PC-3 (cell line): ENCODE data around the gene SFXN2. TPM values are rescaled to one million over a fixed set of nuclear protein-coding genes. Genes with fewer than 3 reads are reported as not detected.

Experiments
- ATAC-seq: fragments of 200-7000 bp; cut with Tn5 transposase; 2 replicates; pipeline ENCODE4 v1.9.1; 2020; ENCODE audit warnings: mild to moderate bottlenecking, moderate library complexity
- BruUV-seq: library from RNA; stranded (reverse); fragments of 400-500 nt; replicated peaks from 2 replicates; lab custom pipeline; 2021; lab: Mats Ljungman, UMichigan
- CTCF ChIA-PET: fragments of 300-600 bp; sonication (Branson Sonifier 250); formaldehyde crosslinking; loops from one replicate; lab custom pipeline; 2022; ENCODE audit warnings: antibody characterized with exemption; lab: Charles Lee
- POLR2A ChIA-PET: fragments of 300-600 bp; sonication (Branson Sonifier 250); formaldehyde crosslinking; loops from one replicate; lab custom pipeline; 2022; ENCODE audit warnings: antibody characterized with exemption; ENCODE audit not compliant: unreplicated experiment; lab: Charles Lee
- DNase-seq: peaks from one replicate; pipeline ENCODE4 v3.0.0-alpha.2; 2015
- H2AFZ ChIP-seq: fragments of 300-600 bp; sonication (generic); 2 replicates; pipeline ENCODE4 v1.6.0; 2016; ENCODE audit warnings: antibody characterized with exemption, low read length
- H3F3A ChIP-seq: fragments of 300-600 bp; sonication (generic); one replicate; pipeline ENCODE4 v1.6.0; 2017; ENCODE audit warnings: antibody characterized with exemption, low read length, control low read depth, mild to moderate bottlenecking; ENCODE audit not compliant: unreplicated experiment
- H3K27ac ChIP-seq: fragments of 300-600 bp; sonication (generic); 2 replicates; pipeline ENCODE4 v1.5.1; 2016; ENCODE audit warnings: mild to moderate bottlenecking, low read length
- H3K27me3 ChIP-seq: fragments of 300-600 bp; sonication (generic); 2 replicates; pipeline ENCODE4 v1.6.1; 2016; ENCODE audit warnings: low read length, mixed read lengths
- H3K36me3 ChIP-seq: fragments of 300-600 bp; sonication (generic); 2 replicates; pipeline ENCODE4 v1.6.1; 2016; ENCODE audit warnings: low read depth, mixed run types, low read length, mixed read lengths
- H3K4me1 ChIP-seq: fragments of 300-600 bp; sonication (generic); 2 replicates; pipeline ENCODE4 v1.5.1; 2016; ENCODE audit warnings: low read length; ENCODE audit not compliant: insufficient read depth
- H3K4me2 ChIP-seq: fragments of 300-600 bp; sonication (generic); 2 replicates; pipeline ENCODE4 v1.6.0; 2016; ENCODE audit warnings: low read length
- H3K4me3 ChIP-seq: fragments of 300-600 bp; sonication (generic); 2 replicates; pipeline ENCODE4 v1.5.1; 2016; ENCODE audit warnings: mild to moderate bottlenecking, low read length, mixed read lengths
- H3K79me2 ChIP-seq: fragments of 300-600 bp; sonication (generic); 2 replicates; pipeline ENCODE4 v1.6.1; 2017; ENCODE audit warnings: low read length, mixed read lengths
- H3K9ac ChIP-seq: fragments of 300-600 bp; sonication (generic); 2 replicates; pipeline ENCODE4 v1.6.0; 2016; ENCODE audit warnings: mild to moderate bottlenecking, low read length
- H3K9me2 ChIP-seq: fragments of 300-600 bp; sonication (generic); replicated peaks from 2 replicates; pipeline ENCODE4 v1.6.1; 2016; ENCODE audit warnings: mixed run types, low read length, mixed read lengths
- H3K9me3 ChIP-seq: fragments of 300-600 bp; sonication (generic); 2 replicates; pipeline ENCODE4 v1.6.1; 2016; ENCODE audit warnings: low read length, mixed read lengths
- H4K20me1 ChIP-seq: fragments of 300-600 bp; sonication (generic); 2 replicates; pipeline ENCODE4 v1.6.1; 2016; ENCODE audit warnings: low read length, mixed read lengths
- EZH2 ChIP-seq: fragments of 300-600 bp; sonication (generic); IDR thresholded peaks from one replicate; pipeline ENCODE4 v1.6.1; 2017; ENCODE audit warnings: antibody characterized with exemption, mild to moderate bottlenecking, low read length; ENCODE audit not compliant: unreplicated experiment
- EZH2phosphoT487 ChIP-seq: fragments of 300-600 bp; sonication (generic); IDR thresholded peaks from 2 replicates; pipeline ENCODE4 v1.6.1; 2018; ENCODE audit warnings: mild to moderate bottlenecking, antibody characterized with exemption, low read length, borderline replicate concordance
- intact Hi-C: fragments of 100-400 bp; cut with micrococcal nuclease; formaldehyde crosslinking; loops from 2 replicates; pipeline ENCODE4 v1.9.0; 2023
- total RNA-seq: library from RNA; depleted of rRNA; stranded (reverse); fragments of >200 nt; gene quantifications from 2 replicates; pipeline ENCODE4 v1.2.3, GENCODE V29; 2014
- TF ChIP-seq, protein P1 (sequence below): fragments of 300-600 bp; sonication (generic); conservative IDR thresholded peaks from 2 replicates; pipeline ENCODE4 v1.5.1; 2017; ENCODE audit warnings: antibody characterized with exemption, low read depth, mild to moderate bottlenecking, low read length

The SFXN2 gene
- total RNA-seq, 1 experiment from 2014 or later = 10.3 TPM

DNA sequence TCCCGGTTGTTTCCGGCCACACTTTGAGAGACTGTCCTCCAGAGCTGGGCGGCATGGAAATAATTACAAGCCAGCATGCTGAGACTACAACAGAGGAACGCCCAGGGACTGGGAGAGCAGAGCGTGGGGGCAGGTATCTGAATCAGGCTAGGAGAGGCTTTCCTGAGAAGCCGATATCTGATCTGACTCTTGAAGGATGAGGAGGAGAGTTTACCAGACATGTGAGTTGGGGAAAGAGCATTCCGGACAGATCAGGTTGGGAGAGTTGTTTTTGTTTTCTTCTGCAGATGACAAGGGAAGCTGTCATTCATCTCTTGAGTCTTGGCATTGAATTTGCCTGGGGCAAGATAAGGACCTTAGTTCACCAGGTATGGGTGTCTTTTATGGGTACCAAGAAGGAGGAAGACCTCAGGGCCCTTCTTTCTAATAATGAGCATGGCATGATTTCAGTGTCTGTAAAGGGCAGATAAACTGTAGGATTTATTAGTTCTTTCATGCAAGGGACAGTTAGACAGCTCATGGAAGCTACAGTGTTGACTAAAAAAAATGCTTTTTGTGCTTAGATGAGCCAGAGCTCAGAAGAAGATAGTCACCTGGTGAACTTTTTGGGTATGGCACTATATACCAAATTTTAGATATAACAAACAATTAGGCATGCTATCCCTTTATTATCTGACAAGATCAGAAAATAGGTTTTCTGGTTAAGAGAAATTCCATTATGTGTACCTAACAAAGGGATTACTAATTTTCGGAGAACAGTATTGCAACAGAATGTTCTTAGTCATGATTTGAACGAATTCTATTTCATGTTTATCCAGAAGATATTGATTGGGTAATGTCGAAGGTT, 65.5 kb downstream of the SFXN2 start:
- H3K27me3 ChIP-seq = no peaks in the 10 kb centered on the region
- intact Hi-C loops = no loop called here
- BruUV-seq = no TSS peak
- ATAC-seq = no peak
- ChIA-PET CTCF (no interaction called here), POLR2A (no interaction called here)
- TF ChIP-seq EZH2phosphoT487 (no peak), EZH2 (no peak)
- TF ChIP-seq, protein P1, sequence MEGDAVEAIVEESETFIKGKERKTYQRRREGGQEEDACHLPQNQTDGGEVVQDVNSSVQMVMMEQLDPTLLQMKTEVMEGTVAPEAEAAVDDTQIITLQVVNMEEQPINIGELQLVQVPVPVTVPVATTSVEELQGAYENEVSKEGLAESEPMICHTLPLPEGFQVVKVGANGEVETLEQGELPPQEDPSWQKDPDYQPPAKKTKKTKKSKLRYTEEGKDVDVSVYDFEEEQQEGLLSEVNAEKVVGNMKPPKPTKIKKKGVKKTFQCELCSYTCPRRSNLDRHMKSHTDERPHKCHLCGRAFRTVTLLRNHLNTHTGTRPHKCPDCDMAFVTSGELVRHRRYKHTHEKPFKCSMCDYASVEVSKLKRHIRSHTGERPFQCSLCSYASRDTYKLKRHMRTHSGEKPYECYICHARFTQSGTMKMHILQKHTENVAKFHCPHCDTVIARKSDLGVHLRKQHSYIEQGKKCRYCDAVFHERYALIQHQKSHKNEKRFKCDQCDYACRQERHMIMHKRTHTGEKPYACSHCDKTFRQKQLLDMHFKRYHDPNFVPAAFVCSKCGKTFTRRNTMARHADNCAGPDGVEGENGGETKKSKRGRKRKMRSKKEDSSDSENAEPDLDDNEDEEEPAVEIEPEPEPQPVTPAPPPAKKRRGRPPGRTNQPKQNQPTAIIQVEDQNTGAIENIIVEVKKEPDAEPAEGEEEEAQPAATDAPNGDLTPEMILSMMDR = 0 out of 2 replicates have a peak, but pooled peaks have one; percentile 17
- H3K9ac ChIP-seq = no peak overlapping the region
- no peaks in the 10 kb centered on the region for H3K36me3 ChIP-seq
- no peaks in the 10 kb centered on the region for H3K9me2 ChIP-seq
- H4K20me1 ChIP-seq = no peaks in the 10 kb centered on the region
- H3K79me2 ChIP-seq = no peaks in the 10 kb centered on the region; the same call in 1 of the 2 replicates
- peak overlapping the region; percentile 36 for H3K27ac ChIP-seq
- DNase-seq = peak; percentile 58
- no peaks in the 10 kb centered on the region for H3F3A ChIP-seq
- no peak overlapping the region for H3K4me2 ChIP-seq
- H3K9me3 ChIP-seq = no peaks in the 10 kb centered on the region
- peaks cover 17% of the 10 kb centered on the region; the same call in 1 of the 2 replicates for H3K4me1 ChIP-seq
- H3K4me3 ChIP-seq = no peak overlapping the region
- no peak overlapping the region for H2AFZ ChIP-seq

DNA sequence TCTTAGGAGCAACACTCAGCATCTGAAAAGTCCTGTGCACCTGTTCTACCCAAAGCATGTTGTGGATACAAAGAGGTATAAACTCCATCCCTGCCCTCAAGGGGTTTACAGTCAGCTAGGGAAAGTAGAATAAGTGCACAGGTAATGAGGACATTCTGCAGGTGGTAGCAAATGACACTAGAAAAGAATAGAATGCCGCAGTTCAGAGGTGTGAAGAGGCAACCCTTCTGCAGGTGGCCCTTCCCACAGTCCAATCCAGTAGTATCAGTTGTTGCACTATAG, 66.0 kb downstream of the SFXN2 start:
- POLR2A ChIA-PET = no interaction called here
- intact Hi-C loops = no loop called here
- Histone ChIP-seq H3K9me3 (no peaks in the 10 kb centered on the region), H3K9ac (no peak overlapping the region), H3K4me1 (peaks cover 17% of the 10 kb centered on the region; the same call in 1 of the 2 replicates), H3K27me3 (no peaks in the 10 kb centered on the region), H3K9me2 (no peaks in the 10 kb centered on the region), H3K79me2 (no peaks in the 10 kb centered on the region; the same call in 1 of the 2 replicates), H3K27ac (no peak overlapping the region), H4K20me1 (no peaks in the 10 kb centered on the region), H3F3A (no peaks in the 10 kb centered on the region), H2AFZ (no peak overlapping the region), H3K36me3 (no peaks in the 10 kb centered on the region), H3K4me3 (no peak overlapping the region), H3K4me2 (no peak overlapping the region)
- DNase-seq (no peak), ATAC-seq (no peak)
- TF ChIP-seq EZH2phosphoT487 = no peak
- BruUV-seq = no TSS peak
- CTCF ChIA-PET = interaction anchor here (0.5 kb wide), 1 partner anchor 8 kb away, joined by 3 read pairs; no protein-coding TSS in a partner anchor

DNA sequence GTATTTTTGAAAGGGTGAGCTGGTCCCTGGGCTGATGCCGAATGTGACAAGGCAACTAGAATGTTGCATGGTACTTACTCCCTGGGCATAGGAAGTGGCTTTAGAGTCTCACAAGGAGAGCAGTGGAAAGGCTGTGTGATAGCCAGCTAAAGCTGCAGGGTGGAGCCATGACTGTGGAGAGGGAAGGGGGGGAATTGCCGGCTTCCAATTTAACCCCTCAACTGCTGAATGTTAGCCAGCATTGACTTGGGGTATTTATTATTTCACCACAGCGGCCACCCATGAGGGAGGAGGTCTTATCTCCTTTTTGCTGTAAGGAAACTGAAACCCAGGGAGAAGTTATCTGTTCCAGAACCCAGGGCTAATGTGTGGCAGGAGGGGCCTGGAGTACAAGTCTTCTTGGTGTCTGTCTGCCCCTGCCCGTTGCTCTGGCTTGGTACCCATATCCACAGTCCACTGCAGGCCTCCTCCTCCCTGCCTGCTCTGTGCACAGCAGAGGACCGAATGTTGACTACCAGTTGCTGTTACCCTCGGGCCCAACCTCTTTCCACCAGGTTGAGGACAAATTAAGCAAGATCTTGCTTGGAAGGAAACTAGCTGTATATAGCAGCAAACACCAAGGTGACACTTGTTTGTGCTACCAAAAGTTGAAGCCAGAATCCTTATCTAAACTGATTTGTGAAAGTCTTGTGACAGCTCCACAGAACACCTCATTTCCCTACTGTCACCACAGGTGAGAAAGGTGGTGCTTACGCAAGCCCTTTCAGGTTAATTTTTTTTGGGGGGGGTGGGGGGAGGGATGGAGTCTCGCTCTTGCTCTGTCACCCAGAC, 66.9 kb downstream of the SFXN2 start:
- no peak overlapping the region for H3K27ac ChIP-seq
- POLR2A ChIA-PET = no interaction called here
- CTCF ChIA-PET = interaction anchor here (0.5 kb wide), 1 partner anchor 9 kb away, joined by 3 read pairs; no protein-coding TSS in a partner anchor
- intact Hi-C loops = no loop called here
- no peak overlapping the region for H3K4me3 ChIP-seq
- H3K9ac ChIP-seq = no peak overlapping the region
- no peaks in the 10 kb centered on the region for H4K20me1 ChIP-seq
- H3K36me3 ChIP-seq = no peaks in the 10 kb centered on the region
- no peaks in the 10 kb centered on the region for H3K9me2 ChIP-seq
- TF ChIP-seq EZH2 (no peak), EZH2phosphoT487 (no peak)
- TF ChIP-seq, protein P1 = no peak
- H3K27me3 ChIP-seq = no peaks in the 10 kb centered on the region
- no peaks in the 10 kb centered on the region for H3F3A ChIP-seq
- no peak for DNase-seq
- ATAC-seq = no peak
- peaks cover 17% of the 10 kb centered on the region; the same call in 1 of the 2 replicates for H3K4me1 ChIP-seq
- H2AFZ ChIP-seq = no peak overlapping the region
- H3K9me3 ChIP-seq = no peaks in the 10 kb centered on the region
- no TSS peak for BruUV-seq
- H3K79me2 ChIP-seq = no peaks in the 10 kb centered on the region; the same call in 1 of the 2 replicates
- no peak overlapping the region for H3K4me2 ChIP-seq
